Measurements from ENCODE around the gene PNMA8C. TPM values are rescaled to one million over a fixed set of nuclear protein-coding genes. Genes with fewer than 3 reads are reported as not detected.
A peak's percentile ranks its signal among the peaks of the same experiment; 100 is the strongest.
"Not testable (repeated sequence)": the region's sequence is repeated elsewhere in the genome, so short reads cannot be mapped to it uniquely, and the experiment has no call there.

PNMA8C gene
- total RNA-seq, 4 donors from 2014 or later = 0.12 to 0.39 (median 0.27) TPM; not detected in 1

DNA sequence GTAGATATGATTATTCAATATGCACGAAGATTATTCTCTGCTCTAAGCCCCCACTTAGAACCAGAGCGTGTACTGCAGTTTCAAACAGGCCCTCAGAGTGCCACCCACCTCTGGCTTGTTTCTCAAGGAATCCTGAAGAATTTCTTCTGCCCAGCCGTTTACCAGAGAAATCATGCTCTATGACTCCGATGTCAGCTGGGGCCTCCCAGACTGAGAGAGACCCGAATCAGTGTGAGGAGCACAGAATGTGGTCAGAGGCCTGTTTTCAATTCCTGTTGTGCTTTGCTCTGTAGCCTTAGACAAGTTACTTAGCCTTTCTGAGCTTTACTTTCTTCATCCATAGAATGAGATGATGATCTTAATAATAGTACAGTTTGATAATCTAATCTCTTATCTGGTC, 5.5 kb downstream of the PNMA8C start:
- Histone ChIP-seq H3K9me3 (no peaks in the 10 kb centered on the region), H3K4me1 (peaks cover 0 to 18% (median 3%) of the 10 kb centered on the region in 3 donors), H3K27me3 (peaks cover 23% of the 10 kb centered on the region), H3K36me3 (no peaks in the 10 kb centered on the region), H3K27ac (no peak overlapping the region), H3K4me3 (no peak overlapping the region)
- ATAC-seq = no peak
- WGBS, 2 donors (ENCODE audit: low coverage in 1 of 2) = 50 to 70% methylated on average over 4 to 5 of the region's 5 CpGs
- no peak for TF ChIP-seq POLR2A (IDR thresholded peaks at IDR 0.05)
- no peak for TF ChIP-seq EP300 (IDR thresholded peaks at IDR 0.05)
- TF ChIP-seq POLR2AphosphoS5 (IDR thresholded peaks at IDR 0.05) = no peak
- TF ChIP-seq, protein P1, sequence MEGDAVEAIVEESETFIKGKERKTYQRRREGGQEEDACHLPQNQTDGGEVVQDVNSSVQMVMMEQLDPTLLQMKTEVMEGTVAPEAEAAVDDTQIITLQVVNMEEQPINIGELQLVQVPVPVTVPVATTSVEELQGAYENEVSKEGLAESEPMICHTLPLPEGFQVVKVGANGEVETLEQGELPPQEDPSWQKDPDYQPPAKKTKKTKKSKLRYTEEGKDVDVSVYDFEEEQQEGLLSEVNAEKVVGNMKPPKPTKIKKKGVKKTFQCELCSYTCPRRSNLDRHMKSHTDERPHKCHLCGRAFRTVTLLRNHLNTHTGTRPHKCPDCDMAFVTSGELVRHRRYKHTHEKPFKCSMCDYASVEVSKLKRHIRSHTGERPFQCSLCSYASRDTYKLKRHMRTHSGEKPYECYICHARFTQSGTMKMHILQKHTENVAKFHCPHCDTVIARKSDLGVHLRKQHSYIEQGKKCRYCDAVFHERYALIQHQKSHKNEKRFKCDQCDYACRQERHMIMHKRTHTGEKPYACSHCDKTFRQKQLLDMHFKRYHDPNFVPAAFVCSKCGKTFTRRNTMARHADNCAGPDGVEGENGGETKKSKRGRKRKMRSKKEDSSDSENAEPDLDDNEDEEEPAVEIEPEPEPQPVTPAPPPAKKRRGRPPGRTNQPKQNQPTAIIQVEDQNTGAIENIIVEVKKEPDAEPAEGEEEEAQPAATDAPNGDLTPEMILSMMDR (IDR thresholded peaks at IDR 0.05) = no peak

DNA sequence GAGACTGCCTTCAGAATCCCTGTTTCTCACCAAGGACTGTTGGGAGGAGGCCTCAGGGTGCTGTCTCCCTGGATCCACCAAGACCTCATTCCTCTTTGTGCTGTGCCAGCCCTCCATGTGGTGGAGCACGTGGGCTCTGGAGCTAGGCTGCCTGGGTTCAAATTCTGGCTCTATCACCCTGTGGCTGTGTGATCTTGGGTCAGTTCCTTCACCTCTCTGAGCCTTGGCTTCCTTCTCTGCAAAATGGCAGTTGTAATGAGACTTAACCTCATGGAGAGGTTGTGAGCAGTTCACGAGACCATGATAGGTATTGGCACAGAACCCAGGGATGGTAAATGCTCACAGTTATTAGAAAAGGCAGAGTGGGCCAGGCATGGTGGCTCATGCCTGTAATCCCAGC, 6.4 kb downstream of the PNMA8C start:
- Histone ChIP-seq H3K27ac (no peak overlapping the region), H3K36me3 (no peaks in the 10 kb centered on the region), H3K27me3 (peaks cover 16% of the 10 kb centered on the region), H3K9me3 (no peaks in the 10 kb centered on the region), H3K4me3 (no peak overlapping the region), H3K4me1 (peaks cover 0 to 16% (median 3%) of the 10 kb centered on the region in 3 donors)
- 50% methylated on average over 1 of the region's 2 CpGs; no CpG with 5 or more reads in 1 of the 2 donors for WGBS, 2 donors (ENCODE audit: low coverage in 1 of 2)
- no peak for ATAC-seq
- no peak for TF ChIP-seq POLR2A (IDR thresholded peaks at IDR 0.05)
- no peak for TF ChIP-seq EP300 (IDR thresholded peaks at IDR 0.05)
- no peak for TF ChIP-seq POLR2AphosphoS5 (IDR thresholded peaks at IDR 0.05)
- TF ChIP-seq, protein P1 (IDR thresholded peaks at IDR 0.05) = no peak

DNA sequence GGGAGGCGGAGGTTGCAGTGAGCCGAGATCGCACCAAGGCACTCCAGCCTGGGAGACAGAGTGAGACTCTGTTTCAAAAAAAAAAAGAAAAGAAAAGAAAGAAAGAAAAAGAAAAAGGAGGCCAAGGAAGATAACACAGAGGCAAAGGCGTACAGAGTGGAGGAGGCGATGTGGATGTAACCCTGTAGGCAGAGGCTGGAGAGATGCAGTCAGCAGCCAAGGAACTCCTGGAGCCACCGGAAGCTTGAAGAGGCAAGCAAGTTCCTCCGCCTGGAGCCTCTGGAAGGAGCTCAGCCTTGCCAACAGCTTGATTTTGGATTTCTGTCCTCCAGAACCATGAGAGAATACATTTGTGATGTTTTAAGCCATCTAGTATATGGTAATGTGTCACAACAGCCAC, 8.7 kb downstream of the PNMA8C start:
- no peak for ATAC-seq
- Histone ChIP-seq H3K9me3 (no peaks in the 10 kb centered on the region), H3K27me3 (peaks cover 24% of the 10 kb centered on the region), H3K27ac (no peak overlapping the region), H3K4me1 (peaks cover 0 to 17% (median 7%) of the 10 kb centered on the region in 3 donors), H3K36me3 (no peaks in the 10 kb centered on the region), H3K4me3 (no peak overlapping the region)
- no peak for TF ChIP-seq POLR2AphosphoS5 (IDR thresholded peaks at IDR 0.05)
- no peak for TF ChIP-seq POLR2A (IDR thresholded peaks at IDR 0.05)
- TF ChIP-seq, protein P1 (IDR thresholded peaks at IDR 0.05) = no peak
- no peak for TF ChIP-seq EP300 (IDR thresholded peaks at IDR 0.05)
- WGBS, 2 donors (ENCODE audit: low coverage in 1 of 2) = 30 to 54% methylated on average over 2 to 4 of the region's 7 CpGs

DNA sequence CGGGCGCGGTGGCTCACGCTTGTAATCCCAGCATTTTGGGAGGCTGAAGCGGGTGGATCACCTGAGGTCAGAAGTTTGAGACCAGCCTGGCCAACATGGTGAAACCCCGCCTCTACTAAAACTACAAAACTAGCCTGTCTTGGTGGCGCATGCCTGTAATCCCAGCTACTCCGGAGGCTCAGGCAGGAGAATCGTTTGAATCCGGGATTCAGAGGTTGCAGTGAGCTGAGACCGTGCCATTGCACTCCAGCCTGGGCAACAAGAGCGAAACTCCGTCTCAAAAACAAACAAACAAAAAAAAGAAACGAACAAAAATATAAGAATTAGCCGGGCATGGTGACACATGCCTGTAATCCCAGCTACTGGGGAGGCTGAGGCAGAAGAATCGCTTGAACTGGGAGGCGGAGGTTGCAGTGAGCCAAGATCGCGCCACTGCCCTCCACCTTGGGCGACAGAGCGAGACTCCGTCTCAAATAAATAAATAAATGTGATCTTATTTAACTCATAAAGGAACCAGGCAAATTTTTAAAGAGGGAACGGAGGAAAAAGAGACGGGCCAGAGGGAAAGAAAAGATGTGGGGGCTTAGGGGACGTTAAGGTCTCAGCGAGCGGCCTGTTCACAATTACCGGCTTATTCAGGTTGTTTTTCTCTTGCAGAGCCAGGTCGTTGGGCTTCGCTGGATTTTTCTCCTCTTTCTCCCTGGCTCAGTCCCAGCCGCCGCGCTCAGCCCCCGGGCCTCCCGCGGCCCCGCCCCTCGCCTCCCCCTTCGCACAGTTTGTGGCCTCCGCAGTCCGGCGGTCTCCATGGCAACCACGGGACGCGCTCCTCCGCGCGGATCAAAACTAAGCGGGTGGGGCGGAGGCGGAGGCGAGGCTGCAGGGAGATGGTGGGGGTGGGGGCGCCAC, 12.7 kb downstream of the PNMA8C start:
- H3K9me3 ChIP-seq, H3K36me3 ChIP-seq: not testable (repeated sequence)
- WGBS, 2 donors (ENCODE audit: low coverage in 1 of 2) = 8 to 19% methylated on average over 10 to 30 of the region's 53 CpGs
- peak overlapping the region in 3 of 4 donors; percentile 32 to 62 (median 49) for H3K27ac ChIP-seq
- H3K4me3 ChIP-seq = peak overlapping the region; percentile 6 to 42
- H3K4me1 ChIP-seq = peaks cover 0 to 47% (median 15%) of the 10 kb centered on the region in 3 donors
- peak; percentile 75 for ATAC-seq
- H3K27me3 ChIP-seq = peaks cover 55% of the 10 kb centered on the region

DNA sequence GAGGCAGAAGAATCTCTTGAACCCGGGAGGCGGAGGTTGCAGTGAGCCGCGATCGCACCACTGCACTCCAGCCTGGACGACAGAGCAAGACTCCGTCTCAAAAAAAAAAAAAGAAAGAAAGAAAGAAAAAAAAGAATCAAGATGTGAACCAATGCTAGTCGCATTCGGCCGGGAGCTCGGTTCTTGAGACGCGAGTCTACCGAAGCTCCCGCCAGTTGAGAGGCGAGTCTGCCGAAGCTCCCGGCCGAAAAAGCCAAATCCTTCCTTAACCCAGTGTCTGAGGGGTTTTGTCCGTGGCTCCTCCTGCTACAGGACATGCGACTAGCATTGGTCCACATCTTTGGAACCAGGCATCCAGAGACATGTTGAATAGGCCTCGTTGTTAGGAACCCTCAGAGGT, 13.8 kb downstream of the PNMA8C start:
- H3K4me1 ChIP-seq = peaks cover 0 to 59% (median 15%) of the 10 kb centered on the region in 3 donors
- ATAC-seq, H3K4me3 ChIP-seq, H3K9me3 ChIP-seq, H3K27ac ChIP-seq, H3K36me3 ChIP-seq: not testable (repeated sequence)
- WGBS, 2 donors (ENCODE audit: low coverage in 1 of 2) = 20 to 91% methylated on average over 1 to 13 of the region's 22 CpGs
- H3K27me3 ChIP-seq = peaks cover 64% of the 10 kb centered on the region

Measured in gastroesophageal sphincter (tissue), 4 donors.